SH-SY5Y (cell line): Measurements from ENCODE around the gene C16orf74.

Experiments
- GATA2 ChIP-seq: IDR thresholded peaks from 2 replicates; pipeline ENCODE4 v1.6.1; 2011; ENCODE audit warnings: mild to moderate bottlenecking, low read depth, low read length
- GATA3 ChIP-seq: IDR thresholded peaks from 2 replicates; pipeline ENCODE4 v1.6.1; 2011; ENCODE audit warnings: low read depth, mild to moderate bottlenecking, low read length, moderate library complexity

DNA sequence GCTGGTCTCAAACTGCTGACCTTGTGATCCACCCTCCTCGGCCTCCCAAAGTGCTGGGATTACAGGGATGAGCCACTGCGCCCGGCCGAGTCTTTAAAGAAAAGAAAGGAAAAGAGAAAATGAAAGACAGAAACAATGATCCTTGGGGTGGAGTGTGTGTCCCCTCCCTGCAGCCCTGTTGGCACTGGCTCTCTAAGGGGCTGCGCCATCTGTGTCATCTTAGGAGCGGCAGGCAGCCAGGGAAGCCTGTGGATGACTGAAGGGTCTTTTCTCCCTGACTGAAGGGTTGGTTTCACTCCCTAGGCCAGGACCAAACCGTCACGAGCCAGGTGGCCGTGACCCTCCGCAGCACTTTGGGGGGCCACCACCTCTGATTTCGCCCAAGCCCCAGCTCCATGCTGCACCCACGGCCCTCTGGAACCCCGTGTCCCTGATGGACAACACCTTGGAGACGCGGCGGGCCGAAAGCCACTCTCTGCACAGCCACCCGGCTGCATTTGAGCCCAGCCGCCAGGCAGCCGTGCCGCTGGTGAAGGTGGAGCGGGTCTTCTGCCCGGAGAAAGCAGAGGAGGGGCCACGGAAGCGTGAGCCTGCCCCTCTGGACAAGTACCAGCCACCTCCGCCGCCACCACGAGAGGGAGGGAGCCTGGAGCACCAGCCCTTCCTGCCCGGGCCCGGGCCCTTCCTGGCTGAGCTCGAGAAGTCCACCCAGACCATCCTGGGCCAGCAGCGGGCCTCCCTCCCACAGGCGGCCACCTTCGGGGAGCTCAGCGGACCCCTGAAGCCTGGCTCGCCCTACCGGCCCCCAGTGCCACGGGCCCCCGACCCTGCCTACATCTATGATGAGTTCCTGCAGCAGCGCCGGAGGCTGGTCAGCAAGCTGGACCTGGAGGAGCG lies 89.8 kb downstream of the C16orf74 start:
- TF ChIP-seq GATA2 (no peak), GATA3 (no peak)
